A673 (cell line): ENCODE measurements around the gene ASB9. TPM values are rescaled to one million over a fixed set of nuclear protein-coding genes. Genes with fewer than 3 reads are reported as not detected.

Experiments
- BruUV-seq: library from RNA; stranded (reverse); fragments of 400-500 nt; replicated peaks from 2 replicates; lab custom pipeline; 2021; lab: Mats Ljungman, UMichigan
- CTCF ChIA-PET: fragments of 300-600 bp; sonication (Branson Sonifier 250); formaldehyde crosslinking; loops from one replicate; lab custom pipeline; 2022; ENCODE audit warnings: antibody characterized with exemption; lab: Charles Lee
- POLR2A ChIA-PET: fragments of 300-600 bp; sonication (Branson Sonifier 250); formaldehyde crosslinking; loops from one replicate; lab custom pipeline; 2022; ENCODE audit warnings: antibody characterized with exemption; ENCODE audit not compliant: low non-redundant PET; lab: Charles Lee
- DNase-seq: peaks from one replicate; pipeline ENCODE4 v3.0.0-alpha.2; 2015; ENCODE audit warnings: low spot score
- H3K27ac ChIP-seq: fragments of 200-600 bp; sonication (generic); 2 replicates; pipeline ENCODE4 v1.5.1; 2016; ENCODE audit warnings: mixed run types, low read depth, mild to moderate bottlenecking, mixed read lengths, antibody characterized with exemption, low read length; ENCODE audit not compliant: poor library complexity, severe bottlenecking
- H3K27me3 ChIP-seq: fragments of 200-600 bp; sonication (generic); replicated peaks from 2 replicates; pipeline ENCODE4 v1.6.1; 2017; ENCODE audit warnings: mixed run types, low read depth, mild to moderate bottlenecking, mixed read lengths, antibody characterized with exemption, low read length; ENCODE audit not compliant: insufficient read depth, poor library complexity
- H3K36me3 ChIP-seq: fragments of 200-600 bp; sonication (generic); 2 replicates; pipeline ENCODE4 v1.6.1; 2016; ENCODE audit warnings: mixed run types, mild to moderate bottlenecking, mixed read lengths, antibody characterized with exemption, low read length; ENCODE audit not compliant: insufficient read depth, poor library complexity, severe bottlenecking
- H3K4me1 ChIP-seq: fragments of 200-600 bp; sonication (generic); 2 replicates; pipeline ENCODE4 v1.6.1; 2017; ENCODE audit warnings: mixed run types, mild to moderate bottlenecking, mixed read lengths, antibody characterized with exemption, low read length; ENCODE audit not compliant: insufficient read depth, poor library complexity, severe bottlenecking
- H3K4me3 ChIP-seq: fragments of 200-600 bp; sonication (generic); 2 replicates; pipeline ENCODE4 v1.5.1; 2016; ENCODE audit warnings: low read depth, mixed run types, mild to moderate bottlenecking, mixed read lengths, low read length; ENCODE audit not compliant: poor library complexity, severe bottlenecking
- H3K9me3 ChIP-seq: fragments of 200-600 bp; sonication (generic); 2 replicates; pipeline ENCODE4 v1.6.1; 2016; ENCODE audit warnings: mixed run types, low read depth, mild to moderate bottlenecking, mixed read lengths, antibody characterized with exemption, low read length; ENCODE audit not compliant: poor library complexity, severe bottlenecking
- EZH2 ChIP-seq: fragments of 200-600 bp; sonication (generic); IDR thresholded peaks from 2 replicates; pipeline ENCODE4 v1.6.1; 2017; ENCODE audit warnings: borderline replicate concordance, low read depth, mild to moderate bottlenecking, mixed read lengths, antibody characterized with exemption, low read length; ENCODE audit not compliant: poor library complexity, severe bottlenecking
- intact Hi-C: fragments of 100-400 bp; cut with micrococcal nuclease; formaldehyde crosslinking; loops from one replicate; pipeline ENCODE4 v1.10.0; 2022; ENCODE audit not compliant: unreplicated experiment
- total RNA-seq: library from RNA; stranded (reverse); gene quantifications from 2 replicates; pipeline ENCODE4 v1.2.3, GENCODE V29; 2021
- TF ChIP-seq, protein P1 (sequence below): fragments of 300-800, 200-600 bp; sonication (generic); conservative IDR thresholded peaks from 2 replicates; pipeline ENCODE4 v1.5.1; 2017; ENCODE audit warnings: low read depth, mild to moderate bottlenecking, antibody characterized with exemption, low read length, moderate library complexity, mixed read lengths

Gene ASB9
- total RNA-seq, 1 experiment from 2014 or later: not detected

DNA sequence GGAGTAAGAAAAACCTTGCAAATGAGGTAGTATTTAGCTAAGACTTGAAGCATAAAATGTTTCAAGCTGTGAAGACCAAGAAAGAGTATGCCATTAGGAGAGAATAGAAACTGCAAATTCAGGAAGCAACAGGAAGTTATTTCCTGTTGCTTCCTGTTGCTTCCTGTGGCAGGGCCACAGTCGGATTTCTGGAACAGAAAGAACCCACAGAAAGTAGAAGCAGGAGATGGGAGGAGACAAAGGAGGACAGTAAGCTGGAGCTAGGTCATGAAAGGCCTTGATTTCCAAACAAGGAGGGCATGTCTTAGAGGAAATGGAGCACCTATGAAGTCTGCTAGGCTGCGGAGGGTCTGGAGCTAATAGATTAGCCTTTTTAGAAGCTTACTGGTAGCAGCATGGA, 28.3 kb upstream of the ASB9 start:
- CTCF ChIA-PET: no interaction called here
- POLR2A ChIA-PET: no interaction called here
- no TSS peak for BruUV-seq

DNA sequence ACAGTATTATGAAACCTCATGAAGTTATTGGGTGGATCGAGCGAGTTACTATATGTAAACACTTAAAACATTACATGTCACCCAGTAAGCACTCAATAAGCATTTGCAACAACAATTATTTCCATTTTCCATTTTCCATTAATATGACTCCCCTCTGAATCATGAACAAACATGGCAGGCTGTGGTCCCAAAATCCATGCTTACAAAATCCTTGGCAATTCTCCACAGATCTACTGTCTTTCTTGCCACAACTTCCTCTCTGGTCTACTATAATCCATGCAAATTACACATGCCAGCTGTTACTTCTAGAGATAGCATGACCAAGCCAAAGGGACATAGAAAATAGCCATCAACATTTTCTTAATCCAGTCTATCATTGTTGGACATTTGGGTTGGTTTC, 23.6 kb upstream of the ASB9 start:
- POLR2A ChIA-PET: no interaction called here
- Histone ChIP-seq H3K4me1 (peaks cover 4% of the 10 kb centered on the region), H3K9me3 (no peaks in the 10 kb centered on the region), H3K27me3 (no peaks in the 10 kb centered on the region), H3K4me3 (no peak overlapping the region), H3K36me3 (no peaks in the 10 kb centered on the region), H3K27ac (no peak overlapping the region)
- CTCF ChIA-PET: no interaction called here
- BruUV-seq: no TSS peak
- TF ChIP-seq, protein P1, sequence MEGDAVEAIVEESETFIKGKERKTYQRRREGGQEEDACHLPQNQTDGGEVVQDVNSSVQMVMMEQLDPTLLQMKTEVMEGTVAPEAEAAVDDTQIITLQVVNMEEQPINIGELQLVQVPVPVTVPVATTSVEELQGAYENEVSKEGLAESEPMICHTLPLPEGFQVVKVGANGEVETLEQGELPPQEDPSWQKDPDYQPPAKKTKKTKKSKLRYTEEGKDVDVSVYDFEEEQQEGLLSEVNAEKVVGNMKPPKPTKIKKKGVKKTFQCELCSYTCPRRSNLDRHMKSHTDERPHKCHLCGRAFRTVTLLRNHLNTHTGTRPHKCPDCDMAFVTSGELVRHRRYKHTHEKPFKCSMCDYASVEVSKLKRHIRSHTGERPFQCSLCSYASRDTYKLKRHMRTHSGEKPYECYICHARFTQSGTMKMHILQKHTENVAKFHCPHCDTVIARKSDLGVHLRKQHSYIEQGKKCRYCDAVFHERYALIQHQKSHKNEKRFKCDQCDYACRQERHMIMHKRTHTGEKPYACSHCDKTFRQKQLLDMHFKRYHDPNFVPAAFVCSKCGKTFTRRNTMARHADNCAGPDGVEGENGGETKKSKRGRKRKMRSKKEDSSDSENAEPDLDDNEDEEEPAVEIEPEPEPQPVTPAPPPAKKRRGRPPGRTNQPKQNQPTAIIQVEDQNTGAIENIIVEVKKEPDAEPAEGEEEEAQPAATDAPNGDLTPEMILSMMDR: no peak
- TF ChIP-seq EZH2: no peak
- DNase-seq: no peak
- intact Hi-C loops: no loop called here

More for the DNA sequence above, 28.3 kb upstream of the ASB9 start:
- H3K27me3 ChIP-seq: no peaks in the 10 kb centered on the region
- H3K4me3 ChIP-seq: no peak overlapping the region
- TF ChIP-seq, protein P1: no peak
- no peak for TF ChIP-seq EZH2
- H3K9me3 ChIP-seq: no peaks in the 10 kb centered on the region
- peaks cover 17% of the 10 kb centered on the region for H3K4me1 ChIP-seq
- H3K36me3 ChIP-seq: no peaks in the 10 kb centered on the region
- peak; percentile 83 for DNase-seq
- H3K27ac ChIP-seq: peak overlapping the region; percentile 71
- intact Hi-C loops: no loop called here

DNA sequence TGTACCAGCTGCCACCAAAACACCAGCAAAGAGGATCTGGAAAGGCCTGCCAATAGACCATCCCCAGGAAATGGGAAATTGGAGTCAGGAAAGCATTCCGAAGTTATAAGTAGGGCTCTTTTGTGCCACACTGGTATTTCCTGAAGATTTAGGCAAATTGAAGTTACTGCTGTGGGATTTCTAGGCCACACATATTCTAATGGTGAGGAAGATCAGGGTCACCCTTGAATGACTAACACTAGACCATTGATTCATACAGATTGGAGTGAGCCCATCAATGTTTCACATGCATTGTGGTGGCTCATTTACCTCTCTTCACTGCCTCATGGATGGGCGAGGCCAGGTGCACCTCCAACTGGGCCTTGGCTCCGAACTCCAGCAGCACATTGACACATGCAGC, 23.0 kb upstream of the ASB9 start:
- BruUV-seq: no TSS peak
- POLR2A ChIA-PET: no interaction called here
- intact Hi-C loops: no loop called here

More for the DNA sequence above, 23.0 kb upstream of the ASB9 start:
- Histone ChIP-seq H3K4me3 (no peak overlapping the region), H3K36me3 (no peaks in the 10 kb centered on the region), H3K27me3 (no peaks in the 10 kb centered on the region), H3K27ac (no peak overlapping the region), H3K9me3 (no peaks in the 10 kb centered on the region), H3K4me1 (peaks cover 4% of the 10 kb centered on the region)
- DNase-seq: no peak
- CTCF ChIA-PET: no interaction called here
- no peak for TF ChIP-seq EZH2
- TF ChIP-seq, protein P1: no peak
